Nephron progenitor cell (in vitro differentiated cells): Measurements from ENCODE around the gene BTBD9.

Experiments used
- DNase-seq: peaks from one replicate; pipeline ENCODE4 v3.0.0; 2021
- H3K27ac Mint-ChIP-seq: 2 replicates; pipeline ENCODE4 v1.8.0; 2021; ENCODE audit warnings: mild to moderate bottlenecking, moderate library complexity, mixed read lengths
- H3K27me3 Mint-ChIP-seq: 2 replicates; pipeline ENCODE4 v1.8.0; 2021; ENCODE audit warnings: mild to moderate bottlenecking, low read depth, mixed read lengths; ENCODE audit not compliant: poor library complexity
- H3K36me3 Mint-ChIP-seq: 2 replicates; pipeline ENCODE4 v1.8.0; 2021; ENCODE audit warnings: low read depth, mixed read lengths
- H3K4me1 Mint-ChIP-seq: 2 replicates; pipeline ENCODE4 v1.8.0; 2021; ENCODE audit warnings: mixed read lengths
- H3K4me3 Mint-ChIP-seq: 2 replicates; pipeline ENCODE4 v1.8.0; 2021; ENCODE audit warnings: mild to moderate bottlenecking, moderate library complexity, mixed read lengths
- H3K9me3 Mint-ChIP-seq: 2 replicates; pipeline ENCODE4 v1.8.0; 2021; ENCODE audit warnings: mild to moderate bottlenecking, moderate library complexity, mixed read lengths
- CTCF ChIP-seq: fragments of 200-600 bp; sonication (generic); IDR thresholded peaks from 2 replicates; pipeline ENCODE4 v1.5.0; 2021; ENCODE audit warnings: antibody characterized with exemption

The BTBD9 gene

GRCh38 chr6:38654263-38654662 is 14.5 kb upstream of the BTBD9 start:
- H3K9me3 Mint-ChIP-seq: peaks cover 8% of the 10 kb centered on the region
- no peaks in the 10 kb centered on the region for H3K4me1 Mint-ChIP-seq
- peaks cover 4% of the 10 kb centered on the region for H3K27me3 Mint-ChIP-seq
- H3K4me3 Mint-ChIP-seq: no peak overlapping the region
- peaks cover 19% of the 10 kb centered on the region for H3K36me3 Mint-ChIP-seq
- no peak overlapping the region for H3K27ac Mint-ChIP-seq
- no peak for DNase-seq
- TF ChIP-seq CTCF: no peak

- no peak for DNase-seq
- no peak for TF ChIP-seq CTCF
- Mint-ChIP-seq H3K4me1 (peaks cover 3% of the 10 kb centered on the region), H3K27ac (no peak overlapping the region), H3K9me3 (peaks cover 8% of the 10 kb centered on the region), H3K4me3 (no peak overlapping the region), H3K36me3 (peaks cover 19% of the 10 kb centered on the region), H3K27me3 (peaks cover 4% of the 10 kb centered on the region)
These were observed 11.5 kb upstream of the BTBD9 start for GRCh38 chr6:38651121-38651784.

GRCh38 chr6:38650207-38650752 is 10.6 kb upstream of the BTBD9 start:
- no peak for DNase-seq
- no peak for TF ChIP-seq CTCF
- H3K27me3 Mint-ChIP-seq: peaks cover 4% of the 10 kb centered on the region
- H3K4me1 Mint-ChIP-seq: peaks cover 4% of the 10 kb centered on the region
- peaks cover 8% of the 10 kb centered on the region for H3K9me3 Mint-ChIP-seq
- H3K4me3 Mint-ChIP-seq: no peak overlapping the region
- H3K27ac Mint-ChIP-seq: no peak overlapping the region
- peaks cover 19% of the 10 kb centered on the region for H3K36me3 Mint-ChIP-seq

GRCh38 chr6:38649744-38650143 is 10.0 kb upstream of the BTBD9 start:
- H3K4me1 Mint-ChIP-seq: peaks cover 4% of the 10 kb centered on the region
- no peak for DNase-seq
- peaks cover 19% of the 10 kb centered on the region for H3K36me3 Mint-ChIP-seq
- H3K27me3 Mint-ChIP-seq: peaks cover 4% of the 10 kb centered on the region
- peaks cover 8% of the 10 kb centered on the region for H3K9me3 Mint-ChIP-seq
- TF ChIP-seq CTCF: no peak
- H3K4me3 Mint-ChIP-seq: no peak overlapping the region
- no peak overlapping the region for H3K27ac Mint-ChIP-seq

- Mint-ChIP-seq H3K27ac (no peak overlapping the region), H3K4me1 (peaks cover 4% of the 10 kb centered on the region)
- TF ChIP-seq CTCF: no peak
These were observed 8.9 kb upstream of the BTBD9 start for GRCh38 chr6:38648629-38649028.

More at GRCh38 chr6:38648629-38649028, 8.9 kb upstream of the BTBD9 start:
- H3K9me3 Mint-ChIP-seq: peaks cover 8% of the 10 kb centered on the region
- H3K27me3 Mint-ChIP-seq: peaks cover 4% of the 10 kb centered on the region
- H3K36me3 Mint-ChIP-seq: peaks cover 19% of the 10 kb centered on the region
- no peak overlapping the region for H3K4me3 Mint-ChIP-seq
- DNase-seq: no peak
